ENCODE data around the gene PRSS53. TPM values are rescaled to one million over a fixed set of nuclear protein-coding genes. Genes with fewer than 3 reads are reported as not detected.

PRSS53 gene
- total and polyA plus RNA-seq, 2 donors from 2014 or later: 0.99 to 2.6 TPM

DNA sequence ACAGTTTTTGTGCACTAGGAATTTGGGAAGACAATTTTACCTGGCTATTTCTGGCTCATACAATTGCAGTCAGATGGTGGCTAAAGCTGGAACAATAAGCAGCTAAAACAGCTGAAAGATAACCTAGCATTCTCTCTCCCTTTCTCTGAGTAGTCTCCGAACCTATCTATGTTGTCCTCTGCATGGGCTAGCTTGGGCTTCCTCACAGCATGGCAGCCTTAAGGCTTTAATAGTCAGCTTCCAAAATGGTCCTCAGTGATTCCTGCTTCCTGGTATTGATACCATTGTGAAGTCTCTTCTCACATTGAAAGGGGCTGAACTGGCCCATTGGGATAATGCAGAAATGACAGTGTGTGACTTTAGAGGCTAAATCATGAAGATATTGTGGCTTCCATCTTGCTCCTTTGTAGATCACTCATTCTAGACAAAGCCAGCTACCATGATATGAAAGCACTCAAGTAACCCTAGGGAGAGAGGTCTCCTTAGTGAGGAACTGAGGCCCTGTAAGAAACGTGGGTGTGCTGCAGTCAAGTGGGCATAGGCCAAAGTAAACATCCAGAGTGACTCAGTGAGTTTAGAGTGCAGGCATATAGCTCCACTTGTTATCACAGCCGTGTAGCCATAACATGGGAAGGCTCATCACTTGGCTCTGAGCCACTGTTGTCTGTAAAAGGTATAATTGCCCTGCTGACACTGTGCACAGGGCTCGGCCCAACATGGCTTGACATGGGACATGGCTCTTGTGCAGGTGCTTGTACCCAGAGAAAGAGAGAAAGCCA lies 11.3 kb upstream of the PRSS53 start:
- H3K9ac ChIP-seq (ENCODE audit: low read length in 3 of 3): no peak overlapping the region
- intact Hi-C loops (cut with DNase I): no loop called here
- peaks cover 0 to 4% (median 0%) of the 10 kb centered on the region in 3 donors for H3K4me1 ChIP-seq (ENCODE audit: control insufficient read depth in 2 of 3, insufficient read depth in 2 of 3, low read depth in 1 of 3, low read length in 3 of 3)
- no peaks in the 10 kb centered on the region for H3K27me3 ChIP-seq (ENCODE audit: control insufficient read depth, insufficient read depth, low read length)
- H3K36me3 ChIP-seq (ENCODE audit: control insufficient read depth in 2 of 3, insufficient read depth in 3 of 3, low read length in 3 of 3): no peaks in the 10 kb centered on the region
- TF ChIP-seq, protein P1, sequence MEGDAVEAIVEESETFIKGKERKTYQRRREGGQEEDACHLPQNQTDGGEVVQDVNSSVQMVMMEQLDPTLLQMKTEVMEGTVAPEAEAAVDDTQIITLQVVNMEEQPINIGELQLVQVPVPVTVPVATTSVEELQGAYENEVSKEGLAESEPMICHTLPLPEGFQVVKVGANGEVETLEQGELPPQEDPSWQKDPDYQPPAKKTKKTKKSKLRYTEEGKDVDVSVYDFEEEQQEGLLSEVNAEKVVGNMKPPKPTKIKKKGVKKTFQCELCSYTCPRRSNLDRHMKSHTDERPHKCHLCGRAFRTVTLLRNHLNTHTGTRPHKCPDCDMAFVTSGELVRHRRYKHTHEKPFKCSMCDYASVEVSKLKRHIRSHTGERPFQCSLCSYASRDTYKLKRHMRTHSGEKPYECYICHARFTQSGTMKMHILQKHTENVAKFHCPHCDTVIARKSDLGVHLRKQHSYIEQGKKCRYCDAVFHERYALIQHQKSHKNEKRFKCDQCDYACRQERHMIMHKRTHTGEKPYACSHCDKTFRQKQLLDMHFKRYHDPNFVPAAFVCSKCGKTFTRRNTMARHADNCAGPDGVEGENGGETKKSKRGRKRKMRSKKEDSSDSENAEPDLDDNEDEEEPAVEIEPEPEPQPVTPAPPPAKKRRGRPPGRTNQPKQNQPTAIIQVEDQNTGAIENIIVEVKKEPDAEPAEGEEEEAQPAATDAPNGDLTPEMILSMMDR (IDR thresholded peaks at IDR 0.05; ENCODE audit: borderline replicate concordance, extremely low read depth, insufficient read depth): no peak
- no peak overlapping the region for H3K27ac ChIP-seq (ENCODE audit: low read depth in 2 of 2, low read length in 2 of 2)
- FAIRE-seq (no peak), DNase-seq (no peak)
- H3K4me3 ChIP-seq (ENCODE audit: low read length in 3 of 3): no peak overlapping the region
- no peaks in the 10 kb centered on the region for H3K9me3 ChIP-seq (ENCODE audit: control insufficient read depth in 2 of 3, insufficient read depth in 1 of 3, low read length in 3 of 3)

GRCh38 chr16:31094424-31095120 lies 5.8 kb upstream of the PRSS53 start, which contains the start of gene VKORC1:
VKORC1 (minus strand) TSS chr16:31094797; CDS start chr16:31094729, 68 bp downstream.
- Histone ChIP-seq H3K4me1 (ENCODE audit: control insufficient read depth in 2 of 3, insufficient read depth in 2 of 3, low read depth in 1 of 3, low read length in 3 of 3) (peaks cover 0 to 10% (median 0%) of the 10 kb centered on the region in 3 donors), H3K9me3 (ENCODE audit: control insufficient read depth in 2 of 3, insufficient read depth in 1 of 3, low read length in 3 of 3) (no peaks in the 10 kb centered on the region), H3K36me3 (ENCODE audit: control insufficient read depth in 2 of 3, insufficient read depth in 3 of 3, low read length in 3 of 3) (peaks cover 0 to 11% (median 4%) of the 10 kb centered on the region in 3 donors), H3K27me3 (ENCODE audit: control insufficient read depth, insufficient read depth, low read length) (no peaks in the 10 kb centered on the region), H3K9ac (ENCODE audit: low read length in 3 of 3) (peak within 1 kb of the TSS; percentile 58 to 75 (median 63)), H3K27ac (ENCODE audit: low read depth in 2 of 2, low read length in 2 of 2) (peak within 1 kb of the TSS; percentile 82 to 90), H3K4me3 (ENCODE audit: low read length in 3 of 3) (peak within 1 kb of the TSS; percentile 59 to 93 (median 82))
- peak; percentile 13 for FAIRE-seq
- TF ChIP-seq, protein P1 (IDR thresholded peaks at IDR 0.05; ENCODE audit: borderline replicate concordance, extremely low read depth, insufficient read depth): no peak
- DNase-seq: peak; percentile 95 to 98 (median 96)
- intact Hi-C loops (cut with DNase I): no loop called here

DNA sequence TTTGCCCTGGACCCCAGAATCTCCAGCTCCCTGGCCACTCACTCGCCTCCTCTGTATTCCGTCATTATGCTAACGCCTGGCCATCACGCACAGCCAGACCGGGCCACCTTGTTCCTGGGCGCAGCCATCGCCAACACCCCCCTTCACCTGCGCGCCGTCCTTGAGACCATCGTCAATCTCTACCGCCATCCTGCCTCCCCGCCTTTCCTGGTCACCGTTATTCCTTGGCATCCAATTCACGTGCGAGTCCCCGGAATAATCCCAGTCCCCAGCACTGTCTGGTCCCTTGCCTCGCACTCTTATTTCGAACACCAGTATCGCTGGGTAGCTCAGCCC lies 5.3 kb upstream of the PRSS53 start:
- Histone ChIP-seq H3K4me1 (ENCODE audit: control insufficient read depth in 2 of 3, insufficient read depth in 2 of 3, low read depth in 1 of 3, low read length in 3 of 3) (peaks cover 0 to 10% (median 0%) of the 10 kb centered on the region in 3 donors), H3K36me3 (ENCODE audit: control insufficient read depth in 2 of 3, insufficient read depth in 3 of 3, low read length in 3 of 3) (peaks cover 0 to 11% (median 4%) of the 10 kb centered on the region in 3 donors), H3K9ac (ENCODE audit: low read length in 3 of 3) (peak overlapping the region; percentile 58 to 75 (median 63)), H3K4me3 (ENCODE audit: low read length in 3 of 3) (peak overlapping the region; percentile 59 to 93 (median 82)), H3K27ac (ENCODE audit: low read depth in 2 of 2, low read length in 2 of 2) (peak overlapping the region; percentile 82 to 90), H3K27me3 (ENCODE audit: control insufficient read depth, insufficient read depth, low read length) (no peaks in the 10 kb centered on the region), H3K9me3 (ENCODE audit: control insufficient read depth in 2 of 3, insufficient read depth in 1 of 3, low read length in 3 of 3) (no peaks in the 10 kb centered on the region)
- intact Hi-C loops (cut with DNase I): no loop called here
- FAIRE-seq (no peak), DNase-seq (peak in 3 of 5 donors; percentile 34 to 70 (median 46))
- TF ChIP-seq, protein P1 (IDR thresholded peaks at IDR 0.05; ENCODE audit: borderline replicate concordance, extremely low read depth, insufficient read depth): no peak

Measured in kidney (tissue), 14 donors.